Esophagus muscularis mucosa (tissue), 4 donors: ENCODE data around the gene TMEM126A.
"Not testable (repeated sequence)": the region's sequence is repeated elsewhere in the genome, so short reads cannot be mapped to it uniquely, and the experiment has no call there.

Source experiments
- EP300 ChIP-seq: sonication (generic); formaldehyde crosslinking; IDR thresholded peaks from one replicate; pipeline ENCODE4 v1.6.1; 2017; ENCODE audit warnings: antibody characterized with exemption
- POLR2A ChIP-seq: fragments of 450-650 bp; IDR thresholded peaks from one replicate; pipeline ENCODE4 v1.6.1; 2017; ENCODE audit warnings: antibody characterized with exemption, moderate library complexity, mild to moderate bottlenecking, low read depth
- POLR2AphosphoS5 ChIP-seq, 2 donors: sonication (generic); formaldehyde crosslinking; IDR thresholded peaks; one replicate each; pipeline ENCODE4 v1.6.1; 2017; ENCODE audit warnings: antibody characterized with exemption in 2 of 2
- TF ChIP-seq, protein P1 (sequence below), 3 experiments: fragments of 200-600 bp in 2 of 3; fragments of 450-650 bp in 1 of 3; sonication (generic) in 2 of 3; IDR thresholded peaks; one replicate each; pipeline ENCODE4 v1.5.1; 2017 to 2019; ENCODE audit warnings: antibody characterized with exemption in 3 of 3, mild to moderate bottlenecking in 2 of 3, moderate library complexity in 1 of 3

DNA sequence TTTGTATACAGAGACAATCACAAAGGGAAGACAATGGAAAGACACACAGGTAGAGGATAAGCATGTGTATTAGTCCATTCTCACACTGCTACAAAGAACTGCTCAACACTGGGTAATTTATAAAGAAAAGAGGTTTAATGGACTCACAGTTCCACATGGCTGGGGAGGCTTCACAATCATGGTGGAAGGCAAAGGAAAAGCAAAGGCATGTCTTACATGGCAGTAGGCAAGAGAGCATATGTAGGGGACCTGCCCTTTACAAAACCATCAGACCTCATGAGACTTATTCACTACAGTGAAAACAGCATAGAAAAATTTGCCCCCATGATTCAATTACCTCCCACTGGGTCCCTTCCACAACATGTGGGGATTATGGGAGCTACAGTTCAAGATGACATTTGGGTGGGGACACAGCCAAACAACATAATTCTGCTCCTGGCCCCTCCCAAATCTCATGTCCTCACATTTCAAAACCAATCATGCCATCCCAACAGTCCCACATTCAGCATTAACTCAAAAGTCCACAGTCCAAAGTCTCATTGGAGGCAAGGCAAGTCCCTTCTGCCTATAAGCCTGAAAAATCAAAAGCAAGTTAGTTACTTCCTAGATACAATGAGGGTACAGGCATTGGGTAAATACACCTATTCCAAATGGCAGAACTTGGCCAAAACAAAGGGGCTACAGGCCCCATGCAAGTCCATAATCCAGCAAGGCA lies 23.3 kb downstream of the TMEM126A start:
- TF ChIP-seq, protein P1, sequence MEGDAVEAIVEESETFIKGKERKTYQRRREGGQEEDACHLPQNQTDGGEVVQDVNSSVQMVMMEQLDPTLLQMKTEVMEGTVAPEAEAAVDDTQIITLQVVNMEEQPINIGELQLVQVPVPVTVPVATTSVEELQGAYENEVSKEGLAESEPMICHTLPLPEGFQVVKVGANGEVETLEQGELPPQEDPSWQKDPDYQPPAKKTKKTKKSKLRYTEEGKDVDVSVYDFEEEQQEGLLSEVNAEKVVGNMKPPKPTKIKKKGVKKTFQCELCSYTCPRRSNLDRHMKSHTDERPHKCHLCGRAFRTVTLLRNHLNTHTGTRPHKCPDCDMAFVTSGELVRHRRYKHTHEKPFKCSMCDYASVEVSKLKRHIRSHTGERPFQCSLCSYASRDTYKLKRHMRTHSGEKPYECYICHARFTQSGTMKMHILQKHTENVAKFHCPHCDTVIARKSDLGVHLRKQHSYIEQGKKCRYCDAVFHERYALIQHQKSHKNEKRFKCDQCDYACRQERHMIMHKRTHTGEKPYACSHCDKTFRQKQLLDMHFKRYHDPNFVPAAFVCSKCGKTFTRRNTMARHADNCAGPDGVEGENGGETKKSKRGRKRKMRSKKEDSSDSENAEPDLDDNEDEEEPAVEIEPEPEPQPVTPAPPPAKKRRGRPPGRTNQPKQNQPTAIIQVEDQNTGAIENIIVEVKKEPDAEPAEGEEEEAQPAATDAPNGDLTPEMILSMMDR (IDR thresholded peaks at IDR 0.05) = not testable (repeated sequence)
- TF ChIP-seq POLR2A; EP300; POLR2AphosphoS5 (IDR thresholded peaks at IDR 0.05): not testable (repeated sequence)
